GM12874 (cell line): ENCODE data around the gene SHLD2.

Source experiments
- CTCF ChIP-seq: IDR thresholded peaks from 2 replicates; pipeline ENCODE4 v1.5.1; 2011; ENCODE audit warnings: low read depth, mild to moderate bottlenecking, control low read depth, low read length, moderate library complexity; ENCODE audit not compliant: insufficient read depth

The SHLD2 gene

GRCh38 chr10:87094373-87095235 lies at the start of gene SHLD2, which contains the start of gene GLUD1:
Gene SHLD2 (plus strand): TSS chr10:87095206. CDS start chr10:87151355, 56,149 bp downstream.
Gene GLUD1 (minus strand): TSS chr10:87094843. CDS start chr10:87094769, 74 bp downstream.
- TF ChIP-seq CTCF = no peak

GRCh38 chr10:87045434-87045938 lies 49.5 kb upstream of the SHLD2 start:
- TF ChIP-seq CTCF = no peak

GRCh38 chr10:87053111-87053510 lies 41.9 kb upstream of the SHLD2 start:
- TF ChIP-seq CTCF = no peak

- no peak for TF ChIP-seq CTCF
Observed at GRCh38 chr10:87053577-87054181, 41.3 kb upstream of the SHLD2 start.

- TF ChIP-seq CTCF = no peak
Observed at GRCh38 chr10:87054373-87055295, 40.4 kb upstream of the SHLD2 start.

GRCh38 chr10:87058171-87058570 lies 36.8 kb upstream of the SHLD2 start:
- TF ChIP-seq CTCF = no peak
